ENCODE data around the gene ANLN. TPM values are rescaled to one million over a fixed set of nuclear protein-coding genes. Genes with fewer than 3 reads are reported as not detected.

ANLN gene
- total RNA-seq, 4 donors from 2014 or later = 0.84 to 12.9 (median 4.1) TPM

- Histone ChIP-seq H3K27me3 (no peaks in the 10 kb centered on the region), H3K36me3 (no peaks in the 10 kb centered on the region), H3K4me3 (no peak overlapping the region), H3K27ac (no peak overlapping the region), H3K4me1 (no peaks in the 10 kb centered on the region), H3K9me3 (no peaks in the 10 kb centered on the region)
- 95 to 97% methylated on average over 2 of the region's 2 CpGs for WGBS, 2 donors
- TF ChIP-seq EP300 (IDR thresholded peaks at IDR 0.05) (no peak), POLR2A (IDR thresholded peaks at IDR 0.05) (no peak)
- TF ChIP-seq, protein P1, sequence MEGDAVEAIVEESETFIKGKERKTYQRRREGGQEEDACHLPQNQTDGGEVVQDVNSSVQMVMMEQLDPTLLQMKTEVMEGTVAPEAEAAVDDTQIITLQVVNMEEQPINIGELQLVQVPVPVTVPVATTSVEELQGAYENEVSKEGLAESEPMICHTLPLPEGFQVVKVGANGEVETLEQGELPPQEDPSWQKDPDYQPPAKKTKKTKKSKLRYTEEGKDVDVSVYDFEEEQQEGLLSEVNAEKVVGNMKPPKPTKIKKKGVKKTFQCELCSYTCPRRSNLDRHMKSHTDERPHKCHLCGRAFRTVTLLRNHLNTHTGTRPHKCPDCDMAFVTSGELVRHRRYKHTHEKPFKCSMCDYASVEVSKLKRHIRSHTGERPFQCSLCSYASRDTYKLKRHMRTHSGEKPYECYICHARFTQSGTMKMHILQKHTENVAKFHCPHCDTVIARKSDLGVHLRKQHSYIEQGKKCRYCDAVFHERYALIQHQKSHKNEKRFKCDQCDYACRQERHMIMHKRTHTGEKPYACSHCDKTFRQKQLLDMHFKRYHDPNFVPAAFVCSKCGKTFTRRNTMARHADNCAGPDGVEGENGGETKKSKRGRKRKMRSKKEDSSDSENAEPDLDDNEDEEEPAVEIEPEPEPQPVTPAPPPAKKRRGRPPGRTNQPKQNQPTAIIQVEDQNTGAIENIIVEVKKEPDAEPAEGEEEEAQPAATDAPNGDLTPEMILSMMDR (IDR thresholded peaks at IDR 0.05) = no peak
- DNase-seq (ENCODE audit: low spot score in 2 of 2) = no peak
These were observed 34.0 kb downstream of the ANLN start for GRCh38 chr7:36423633-36424032.

DNA sequence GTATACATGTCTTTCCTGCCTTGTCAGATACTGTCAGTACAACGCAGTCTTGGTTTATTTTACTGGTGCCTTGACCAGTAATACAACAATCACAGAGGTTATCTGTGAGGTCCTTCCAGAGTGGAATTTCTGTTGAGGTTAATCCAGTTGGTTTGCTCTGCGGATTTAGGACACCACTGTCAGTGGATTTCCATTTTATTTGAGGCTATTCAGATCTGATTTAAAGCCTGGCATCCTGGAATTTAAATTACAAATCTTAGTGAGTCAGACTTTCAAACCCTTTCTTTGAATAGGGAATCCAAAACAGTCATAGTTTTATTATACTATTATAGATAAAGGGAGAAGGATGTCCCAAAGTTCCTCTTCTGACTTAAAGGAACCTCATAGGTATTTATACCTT lies 40.5 kb downstream of the ANLN start:
- peaks cover 0 to 8% (median 1%) of the 10 kb centered on the region in 4 donors for H3K9me3 ChIP-seq
- no peak for DNase-seq (ENCODE audit: low spot score in 2 of 2)
- H3K27me3 ChIP-seq = no peaks in the 10 kb centered on the region
- 80 to 82% methylated on average over 2 of the region's 2 CpGs for WGBS, 2 donors
- TF ChIP-seq POLR2A (IDR thresholded peaks at IDR 0.05) = no peak
- H3K36me3 ChIP-seq = peaks cover 0 to 4% (median 0%) of the 10 kb centered on the region in 3 donors
- no peaks in the 10 kb centered on the region for H3K4me1 ChIP-seq
- no peak overlapping the region for H3K4me3 ChIP-seq
- no peak overlapping the region for H3K27ac ChIP-seq

DNA sequence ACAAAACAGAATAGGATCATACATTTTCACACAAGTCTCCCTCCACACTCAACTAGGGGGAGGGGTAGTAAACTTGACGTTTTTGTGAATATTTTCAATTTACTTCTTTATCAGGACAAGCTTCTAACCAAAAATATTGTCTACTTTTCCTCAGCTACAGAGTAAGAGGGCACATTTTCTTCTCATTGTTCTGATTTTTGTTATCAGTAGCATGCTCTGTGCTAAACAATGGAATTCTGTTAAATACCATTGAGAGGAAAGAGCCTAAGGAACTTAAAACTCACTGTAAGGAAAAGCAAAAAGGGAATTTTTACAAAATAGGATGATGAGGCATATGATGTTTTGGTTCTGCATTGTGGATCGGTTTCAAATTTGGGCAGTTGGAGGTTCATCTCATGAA lies 41.2 kb downstream of the ANLN start:
- 53 to 67% methylated on average over 2 of the region's 2 CpGs for WGBS, 2 donors
- no peak for DNase-seq (ENCODE audit: low spot score in 2 of 2)
- Histone ChIP-seq H3K9me3 (peaks cover 0 to 8% (median 1%) of the 10 kb centered on the region in 4 donors), H3K4me1 (no peaks in the 10 kb centered on the region), H3K4me3 (no peak overlapping the region), H3K36me3 (peaks cover 0 to 4% (median 0%) of the 10 kb centered on the region in 3 donors), H3K27me3 (no peaks in the 10 kb centered on the region), H3K27ac (no peak overlapping the region)
- TF ChIP-seq, protein P1 (IDR thresholded peaks at IDR 0.05) = no peak
- TF ChIP-seq POLR2A (IDR thresholded peaks at IDR 0.05) (no peak), EP300 (IDR thresholded peaks at IDR 0.05) (no peak)

GRCh38 chr7:36438211-36438610 lies 48.5 kb downstream of the ANLN start:
- no peak for DNase-seq (ENCODE audit: low spot score in 2 of 2)
- H3K27me3 ChIP-seq = no peaks in the 10 kb centered on the region
- TF ChIP-seq, protein P1 (IDR thresholded peaks at IDR 0.05) = no peak
- TF ChIP-seq POLR2A (IDR thresholded peaks at IDR 0.05) (no peak), EP300 (IDR thresholded peaks at IDR 0.05) (no peak)
- no peaks in the 10 kb centered on the region for H3K9me3 ChIP-seq
- no peak overlapping the region for H3K4me3 ChIP-seq
- no peak overlapping the region for H3K27ac ChIP-seq
- WGBS, 2 donors = 98 to 99% methylated on average over 4 of the region's 4 CpGs
- H3K36me3 ChIP-seq = no peaks in the 10 kb centered on the region
- H3K4me1 ChIP-seq = peaks cover 0 to 6% (median 0%) of the 10 kb centered on the region in 4 donors

DNA sequence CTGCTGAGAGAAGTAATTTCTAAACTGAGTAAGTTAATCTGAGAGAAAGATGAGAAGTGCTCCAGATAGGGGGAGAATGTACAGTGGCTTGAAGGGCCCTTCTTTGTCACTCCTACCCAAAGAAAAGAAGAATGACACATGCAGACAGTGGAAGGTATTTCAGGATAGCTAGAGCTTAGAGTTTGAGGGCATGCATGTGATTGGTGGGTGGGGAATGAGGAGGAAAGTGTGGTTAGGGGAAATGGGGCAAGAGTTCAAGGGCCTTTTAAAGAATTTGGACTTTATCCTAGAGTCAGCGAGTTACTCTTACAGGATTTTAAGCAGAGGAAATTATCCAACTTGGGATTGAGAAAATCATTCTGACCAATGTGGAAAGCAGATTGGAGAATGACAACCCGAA lies 50.0 kb downstream of the ANLN start:
- Histone ChIP-seq H3K4me1 (peaks cover 0 to 6% (median 0%) of the 10 kb centered on the region in 4 donors), H3K4me3 (no peak overlapping the region), H3K27ac (no peak overlapping the region), H3K27me3 (no peaks in the 10 kb centered on the region), H3K9me3 (no peaks in the 10 kb centered on the region), H3K36me3 (no peaks in the 10 kb centered on the region)
- DNase-seq (ENCODE audit: low spot score in 2 of 2) = no peak
- WGBS, 2 donors = 81 to 86% methylated on average over 2 of the region's 2 CpGs
- TF ChIP-seq POLR2A (IDR thresholded peaks at IDR 0.05) (no peak), EP300 (IDR thresholded peaks at IDR 0.05) (no peak)
- TF ChIP-seq, protein P1 (IDR thresholded peaks at IDR 0.05) = no peak

GRCh38 chr7:36440880-36441279 lies 51.2 kb downstream of the ANLN start:
- no peak for DNase-seq (ENCODE audit: low spot score in 2 of 2)
- H3K27ac ChIP-seq = no peak overlapping the region
- H3K9me3 ChIP-seq = no peaks in the 10 kb centered on the region
- peaks cover 0 to 6% (median 0%) of the 10 kb centered on the region in 4 donors for H3K4me1 ChIP-seq
- H3K27me3 ChIP-seq = no peaks in the 10 kb centered on the region
- no peak overlapping the region for H3K4me3 ChIP-seq
- 41 to 63% methylated on average over 3 of the region's 3 CpGs for WGBS, 2 donors
- TF ChIP-seq EP300 (IDR thresholded peaks at IDR 0.05) (no peak), POLR2A (IDR thresholded peaks at IDR 0.05) (no peak)
- TF ChIP-seq, protein P1 (IDR thresholded peaks at IDR 0.05) = peak in 4 of 5 experiments; percentile 29 to 50 (median 41)
- H3K36me3 ChIP-seq = no peaks in the 10 kb centered on the region
